GM11168 (cell line): Measurements from ENCODE around the gene TMEM273.

Experiments used
- in situ Hi-C: fragments of 300-500 bp; cut with MboI; formaldehyde crosslinking; loops from one replicate; pipeline ENCODE4 v1.12.0; 2022; ENCODE audit warnings: low sequenced_read_pairs; ENCODE audit not compliant: unreplicated experiment

Gene TMEM273

DNA sequence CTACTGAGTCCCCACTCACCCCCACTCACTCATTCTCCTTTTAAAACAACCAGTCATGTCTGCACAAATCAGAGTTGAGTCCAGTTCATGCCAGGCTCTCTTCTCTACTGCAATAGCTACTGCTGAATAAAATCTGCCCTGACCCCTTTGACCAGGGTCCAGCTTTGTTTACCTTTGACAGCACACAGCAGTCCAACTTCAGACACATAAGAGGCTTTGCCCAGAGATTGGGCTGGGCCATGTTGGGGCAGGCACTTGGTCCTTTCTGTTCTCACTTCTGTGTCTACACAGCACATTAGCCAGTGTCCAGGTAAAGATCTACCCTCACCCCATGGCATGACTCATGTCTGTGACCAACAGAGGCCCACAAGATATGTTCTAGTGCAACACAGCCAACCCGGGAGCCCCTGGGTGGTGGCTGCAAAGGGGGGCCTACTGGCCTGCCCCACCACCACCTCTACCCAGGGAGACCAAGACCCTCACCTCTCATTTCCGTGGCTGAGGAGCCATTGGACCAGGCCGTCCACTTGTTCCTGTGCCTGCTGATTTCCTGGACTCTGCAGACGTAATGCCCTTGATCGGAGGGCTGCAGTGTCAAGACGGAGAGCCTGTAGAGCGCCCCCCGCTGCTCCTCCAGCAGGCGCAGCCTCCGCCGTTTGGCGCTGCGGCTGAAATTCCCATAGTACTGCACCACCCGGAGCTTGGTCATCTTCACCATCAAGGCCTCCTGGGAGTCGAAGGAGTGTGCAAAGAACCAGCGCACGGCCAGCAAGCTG lies 80.9 kb downstream of the TMEM273 start:
- in situ Hi-C loops = no loop called here

- in situ Hi-C loops = no loop called here
Observed at GRCh38 chr10:49106451-49106850, 81.7 kb downstream of the TMEM273 start.

DNA sequence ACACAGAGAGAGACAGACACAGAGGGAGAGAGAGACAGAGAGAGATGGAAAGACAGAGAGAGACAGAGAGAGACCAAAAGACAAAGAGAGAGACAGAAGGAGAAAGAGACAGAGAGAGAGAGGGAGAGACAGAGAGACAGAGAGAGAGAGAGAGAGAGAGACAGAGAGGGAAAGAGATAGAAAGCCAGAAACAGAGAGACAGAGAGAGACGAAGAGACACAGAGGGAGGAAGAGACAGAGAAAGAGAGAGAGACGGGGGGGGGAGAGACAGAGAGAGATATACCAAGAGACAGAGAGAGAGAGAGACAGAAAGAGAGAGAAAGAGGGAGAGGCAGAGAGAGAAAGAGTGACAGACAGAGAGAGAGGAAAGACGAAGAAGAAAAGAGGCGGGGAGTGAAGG lies 83.1 kb downstream of the TMEM273 start:
- in situ Hi-C loops = no loop called here
